CD4-positive, alpha-beta T cell treated with Interleukin-4 for 1 hour (primary cell): ENCODE data around the gene NMB.
A peak's percentile ranks its signal among the peaks of the same experiment; 100 is the strongest.
"Not testable (repeated sequence)": the region's sequence is repeated elsewhere in the genome, so short reads cannot be mapped to it uniquely, and the experiment has no call there.

Source experiments
- DNase-seq, 2 donors: peaks; one replicate each; pipeline ENCODE4 v3.0.0-alpha.2; 2020 to 2022

NMB gene, protein sequence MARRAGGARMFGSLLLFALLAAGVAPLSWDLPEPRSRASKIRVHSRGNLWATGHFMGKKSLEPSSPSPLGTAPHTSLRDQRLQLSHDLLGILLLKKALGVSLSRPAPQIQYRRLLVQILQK

GRCh38 chr15:84658080-84658787 lies at the start of gene NMB:
NMB (minus strand) TSS chr15:84658199; CDS start chr15:84658152, 47 bp downstream.
- DNase-seq = peak; percentile 88 to 90

GRCh38 chr15:84703808-84704207 lies 45.8 kb upstream of the NMB start:
- no peak for DNase-seq

GRCh38 chr15:84702961-84703482 lies 45.0 kb upstream of the NMB start:
- no peak for DNase-seq

GRCh38 chr15:84699538-84700191 lies 41.7 kb upstream of the NMB start:
- no peak for DNase-seq

- DNase-seq = no peak
These were observed 39.4 kb upstream of the NMB start for GRCh38 chr15:84697236-84697990.

DNA sequence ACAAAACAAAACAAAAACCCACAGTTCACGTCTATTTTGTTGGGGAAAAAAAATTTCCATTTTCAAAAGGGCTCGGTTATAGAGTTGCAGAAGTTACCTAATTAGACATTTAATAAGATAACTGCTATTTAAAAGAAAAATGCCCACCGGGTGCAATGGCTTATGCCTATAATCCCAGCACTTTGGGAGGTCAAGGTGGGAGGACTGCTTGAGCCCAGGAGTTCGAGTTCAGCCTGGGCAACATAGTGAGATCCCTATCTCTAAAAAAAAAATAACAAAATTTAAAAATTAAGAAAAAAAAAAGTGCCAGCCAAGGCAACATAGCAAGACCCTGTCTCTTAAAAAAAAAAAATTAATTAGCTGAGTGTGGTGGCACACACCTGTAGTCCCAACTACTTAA lies 38.8 kb upstream of the NMB start:
- DNase-seq = no peak

- no peak for DNase-seq
These were observed 32.3 kb upstream of the NMB start for GRCh38 chr15:84690342-84690741.

DNA sequence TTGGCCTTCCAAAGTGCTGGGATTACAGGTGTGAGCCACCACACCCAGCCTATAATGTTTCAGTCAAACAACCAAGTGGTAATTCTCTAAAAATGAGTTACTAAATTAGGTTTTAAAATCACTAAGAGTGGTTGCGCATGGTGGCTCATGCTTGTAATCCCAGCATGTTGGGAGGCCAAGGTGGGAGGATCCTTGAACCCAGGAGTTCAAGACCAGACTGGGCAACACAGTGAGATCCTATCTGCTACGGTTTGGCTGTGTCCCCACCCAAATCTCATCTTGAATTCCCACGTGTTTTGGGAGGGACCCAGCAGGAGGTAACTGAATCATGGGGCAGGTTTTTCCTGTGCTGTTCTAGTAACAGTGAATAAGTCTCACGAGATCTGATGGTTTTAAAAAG lies 31.9 kb upstream of the NMB start:
- DNase-seq = no peak

DNA sequence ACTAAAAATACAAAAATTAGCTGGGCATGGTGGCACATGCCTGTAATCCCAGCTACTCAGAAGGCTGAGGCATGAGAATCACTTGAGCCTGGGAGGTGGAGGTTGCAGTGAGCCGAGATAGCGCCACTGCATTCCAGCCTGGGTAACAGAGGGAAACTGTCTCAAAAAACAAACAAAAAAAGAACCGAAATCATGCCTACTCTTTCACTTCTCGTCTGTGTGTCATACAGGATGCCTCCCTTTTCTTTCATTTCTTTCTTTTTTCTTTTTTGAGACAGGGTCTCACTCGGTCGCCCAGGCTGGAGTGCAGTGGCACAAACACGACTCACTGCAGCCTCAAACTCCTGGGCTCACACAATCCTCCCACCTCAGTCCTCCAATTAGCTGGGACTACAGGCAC lies 28.4 kb upstream of the NMB start:
- not testable (repeated sequence) for DNase-seq

GRCh38 chr15:84685304-84685703 lies 27.3 kb upstream of the NMB start:
- DNase-seq = no peak

DNA sequence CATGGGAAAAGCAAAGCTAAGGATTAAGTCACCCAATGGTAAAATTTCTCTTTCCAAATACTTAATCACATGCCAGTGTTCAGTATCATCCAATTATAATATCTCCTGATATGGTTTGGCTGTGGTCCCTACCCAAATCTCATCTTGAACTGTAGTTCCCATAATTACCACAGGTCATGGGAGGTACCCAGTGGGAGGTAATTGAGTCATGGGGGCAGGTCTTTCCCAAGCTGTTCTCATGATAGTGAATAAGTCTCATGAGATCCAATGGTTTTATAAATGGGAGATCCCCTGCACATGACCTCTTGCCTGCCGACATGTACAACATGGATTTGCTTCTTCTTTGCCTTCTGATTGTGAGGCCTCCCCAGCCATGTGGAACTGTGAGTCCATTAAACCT lies 26.1 kb upstream of the NMB start:
- DNase-seq = no peak

DNA sequence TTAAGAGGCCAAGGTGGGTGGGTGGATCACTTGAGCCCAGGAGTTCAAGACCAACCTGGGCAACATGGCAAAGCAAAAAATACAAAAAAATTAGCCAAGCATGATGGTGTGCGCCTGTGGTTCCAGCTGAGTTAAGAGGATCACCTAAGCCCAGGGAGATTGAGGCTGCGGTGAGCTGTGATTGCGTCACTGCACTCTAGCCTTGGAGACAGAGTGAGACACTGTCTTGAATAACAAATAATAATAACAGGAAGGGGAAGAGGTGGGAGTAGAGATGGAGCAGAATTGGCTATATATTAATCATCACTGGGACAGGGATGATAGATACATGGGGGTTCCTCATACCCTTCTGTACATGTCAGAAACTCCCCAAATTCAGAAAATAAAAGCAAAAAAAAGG lies 23.8 kb upstream of the NMB start:
- DNase-seq = peak; percentile 30 to 42

DNA sequence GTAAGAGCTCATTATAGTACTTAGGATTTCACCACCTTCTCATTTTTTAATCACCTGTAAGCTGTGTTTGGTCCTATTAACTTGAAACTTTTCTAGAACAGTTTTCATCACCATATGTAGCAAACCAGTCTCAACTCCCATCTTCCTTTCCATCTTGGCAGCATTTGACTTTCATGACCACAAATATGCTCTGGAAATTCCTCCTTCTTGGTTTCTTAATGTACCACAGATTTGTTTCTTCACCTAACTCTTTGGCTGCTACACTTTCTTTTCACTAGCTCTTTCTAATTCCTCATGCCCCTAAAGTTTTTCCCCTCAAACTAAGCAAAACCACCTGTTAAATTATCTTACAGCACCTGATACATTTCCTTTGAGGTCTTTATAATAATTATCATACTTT lies 13.2 kb upstream of the NMB start:
- DNase-seq = no peak

DNA sequence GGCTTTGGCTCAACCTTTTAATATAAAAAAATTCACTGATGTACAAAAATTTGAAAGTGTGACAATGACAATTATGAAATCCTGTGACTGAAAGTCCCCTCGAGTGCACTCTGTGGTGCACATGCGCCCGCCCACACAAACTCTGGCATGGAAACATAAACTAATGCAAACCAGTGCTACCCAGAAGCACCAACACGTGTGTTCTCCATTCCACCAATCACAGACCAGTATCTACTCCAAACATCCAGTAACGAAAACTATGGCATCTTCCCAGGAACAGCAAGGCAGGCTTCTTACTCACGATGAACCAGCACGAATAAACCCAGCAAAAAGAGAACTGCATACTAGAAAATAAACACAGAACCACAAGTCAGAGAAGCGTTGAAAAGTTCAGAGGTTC lies 11.7 kb upstream of the NMB start:
- DNase-seq = no peak

DNA sequence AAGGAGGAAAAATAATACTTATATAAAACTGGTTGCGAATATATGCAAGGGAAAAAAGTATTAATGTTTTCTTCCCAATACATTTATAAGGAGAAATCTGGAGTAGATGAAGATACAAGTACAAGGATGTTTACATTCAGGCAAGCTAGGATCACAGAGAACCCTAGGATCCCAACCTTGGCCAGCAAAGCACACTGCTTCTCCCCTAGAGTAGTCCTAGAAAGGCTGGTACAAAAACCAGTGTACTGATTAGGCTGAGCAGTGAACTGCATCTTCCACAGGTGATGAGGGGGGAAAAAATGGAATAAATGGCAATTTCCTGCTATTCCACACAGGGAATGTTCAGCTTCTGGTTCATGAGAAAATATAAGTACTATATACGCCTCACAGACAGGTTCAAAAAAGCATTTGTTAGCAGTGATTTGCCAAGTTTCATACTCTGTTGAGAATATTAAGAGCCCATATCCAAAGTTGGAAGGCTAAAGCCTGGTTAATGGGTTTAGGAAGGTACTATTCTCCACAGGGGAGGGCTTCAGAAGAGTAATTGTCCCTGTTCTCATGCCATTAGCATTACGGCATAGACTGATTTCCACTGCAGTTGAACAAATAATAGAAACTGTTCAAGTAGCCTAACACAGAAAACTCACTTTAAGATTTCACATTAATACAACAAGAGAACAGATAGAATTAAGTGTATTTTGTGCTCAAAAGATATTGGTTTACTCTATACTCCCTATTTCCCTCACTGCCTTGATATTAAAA lies 10.4 kb upstream of the NMB start:
- no peak for DNase-seq

- no peak for DNase-seq
These were observed 8.4 kb upstream of the NMB start for GRCh38 chr15:84666373-84666772.

DNA sequence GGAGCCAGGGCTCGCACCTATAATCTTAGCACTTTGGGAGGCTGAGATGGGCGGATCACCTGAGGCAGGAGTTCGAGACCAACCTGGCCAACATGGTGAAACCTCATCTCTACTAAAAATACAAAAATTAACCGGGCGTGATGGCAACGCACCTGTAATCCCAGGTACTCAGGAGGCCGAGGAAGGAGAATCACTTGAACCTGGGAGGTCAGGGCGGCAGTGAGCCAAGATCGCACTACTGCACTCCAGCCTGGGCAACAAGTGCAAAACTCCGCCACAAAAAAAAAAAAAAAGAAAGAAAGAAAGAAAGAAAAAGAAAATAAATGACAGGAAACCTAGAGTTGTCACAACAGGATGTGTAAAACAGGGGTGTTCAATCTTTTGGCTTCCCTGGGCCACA lies 3.0 kb upstream of the NMB start:
- no peak for DNase-seq

DNA sequence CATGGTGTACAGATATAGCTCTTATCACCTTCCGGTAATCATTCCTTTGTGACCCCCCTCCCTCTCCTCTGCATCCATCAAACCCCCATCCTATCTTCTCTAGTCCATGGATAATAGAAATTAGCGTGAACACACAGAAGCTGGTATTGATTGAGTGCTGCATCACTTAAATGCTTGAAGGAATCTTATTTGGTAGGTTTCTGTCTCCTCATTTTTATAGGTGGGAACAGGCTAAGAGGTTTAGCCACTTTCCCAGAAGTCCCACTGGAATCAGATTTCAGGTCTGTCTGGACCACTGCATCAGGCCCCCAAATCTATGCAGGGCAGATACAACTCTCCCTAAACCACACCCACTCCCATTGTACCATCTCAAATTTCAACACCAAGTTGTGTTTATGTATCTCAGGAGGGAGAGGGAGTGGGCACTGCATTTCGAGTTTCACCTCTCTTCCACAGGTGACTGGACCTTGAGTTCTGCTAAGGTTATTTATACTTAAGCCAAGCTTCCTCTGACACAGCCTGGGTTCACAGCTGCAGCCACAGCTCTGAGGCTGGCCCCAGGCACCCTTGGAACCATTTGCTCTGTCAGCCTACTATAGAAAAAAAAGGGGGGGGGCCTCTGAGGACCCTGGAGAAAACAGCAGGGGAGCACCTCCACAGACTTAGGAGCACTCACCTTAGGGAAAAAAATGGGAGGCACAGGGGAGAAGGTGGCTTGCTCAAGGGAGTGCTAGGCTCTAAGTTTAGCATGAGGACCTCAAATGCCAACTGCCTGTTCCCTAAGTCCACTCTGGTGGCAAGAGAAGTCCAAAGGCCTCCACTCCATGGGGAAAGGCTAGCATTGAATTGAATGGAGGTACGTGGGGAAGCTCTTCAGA lies 2.1 kb upstream of the NMB start:
- DNase-seq = no peak

GRCh38 chr15:84658788-84659411 lies 901 bp upstream of the NMB start:
- DNase-seq = no peak

- no peak for DNase-seq
These were observed 285 bp downstream of the NMB start for GRCh38 chr15:84657748-84658079.

DNA sequence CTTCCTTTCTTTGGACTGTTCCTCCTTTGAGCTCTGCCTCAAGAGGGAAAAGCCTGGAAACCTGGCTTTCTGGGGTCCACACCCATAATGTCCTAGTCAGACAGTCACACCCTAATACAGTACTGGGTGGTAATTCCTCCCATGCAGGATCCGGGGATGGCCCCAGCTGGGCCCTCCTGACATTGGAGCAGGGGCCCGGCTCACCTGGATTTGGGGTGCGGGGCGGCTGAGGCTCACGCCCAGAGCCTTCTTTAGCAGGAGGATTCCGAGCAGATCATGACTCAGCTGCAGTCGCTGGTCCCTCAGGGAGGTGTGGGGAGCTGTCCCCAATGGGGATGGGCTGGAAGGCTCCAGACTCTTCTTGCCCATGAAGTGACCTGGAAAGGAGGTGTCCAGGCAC lies 1.0 kb downstream of the NMB start:
- no peak for DNase-seq
